Left lobe of liver (tissue), 2 donors: ENCODE results near the gene EVPLL. TPM values are rescaled to one million over a fixed set of nuclear protein-coding genes. Genes with fewer than 3 reads are reported as not detected.
"Not testable (repeated sequence)": the region's sequence is repeated elsewhere in the genome, so short reads cannot be mapped to it uniquely, and the experiment has no call there.

ENCODE experiments used
- ATAC-seq: fragments of 200-7000 bp; cut with Tn5 transposase; one replicate; pipeline ENCODE4 v1.9.1; 2020; ENCODE audit warnings: mild to moderate bottlenecking, moderate library complexity
- DNase-seq: peaks from one replicate; pipeline ENCODE4 v3.0.0-alpha.2; 2020; ENCODE audit warnings: low spot score
- total RNA-seq: library from RNA; stranded (reverse); gene quantifications from one replicate; pipeline ENCODE4 v1.2.1, GENCODE V29; 2021
- donor health status: DM: no; HTN: no; CAD: no; lungs with moderate emphysema.
- donor health status: DM: no; HTN: yes; CAD: no.

Gene EVPLL
- 2.2 TPM for total RNA-seq

DNA sequence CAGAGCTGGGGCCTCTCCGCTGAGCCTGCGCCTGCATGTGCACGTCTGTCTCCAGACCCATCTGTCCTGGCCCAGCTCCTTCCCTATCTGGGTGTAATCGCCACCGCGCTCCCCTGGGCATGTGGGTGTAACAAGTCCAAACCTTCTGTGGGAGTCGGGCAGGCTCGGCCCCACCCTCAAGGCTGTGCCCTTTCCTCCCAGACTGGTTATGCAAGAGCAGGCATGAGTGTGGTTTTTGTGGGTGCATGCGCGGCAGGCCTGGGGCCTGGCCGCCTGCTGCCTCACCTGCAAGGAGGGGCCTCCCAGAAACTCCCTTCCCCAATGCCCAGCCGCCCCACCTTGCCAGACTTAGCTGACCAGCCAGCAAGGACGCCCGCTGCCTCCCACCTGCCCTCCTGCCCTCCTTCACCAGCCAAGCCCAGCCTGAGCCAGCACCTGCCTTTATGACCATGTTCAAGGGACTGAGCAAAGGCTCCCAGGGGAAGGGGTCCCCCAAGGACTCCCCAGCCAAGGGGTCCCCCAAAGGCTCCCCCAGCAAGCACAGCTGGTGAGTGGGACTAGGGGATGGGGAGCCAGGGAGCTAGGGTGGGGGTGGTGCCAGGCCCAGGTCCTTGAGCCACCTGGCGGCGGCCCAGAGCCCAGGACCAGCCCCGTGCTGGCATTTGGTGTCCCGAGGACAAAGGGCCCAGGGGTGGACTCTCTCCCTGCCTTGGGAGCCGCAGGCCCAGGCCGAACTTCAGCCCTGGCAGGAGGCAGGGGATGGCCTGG is at the start of gene EVPLL:
EVPLL (plus strand) TSS at position 342 of the 768 bp plus-strand sequence. CDS start 3,160 bp downstream, outside the sequence.
- peak; percentile 85 for ATAC-seq

DNA sequence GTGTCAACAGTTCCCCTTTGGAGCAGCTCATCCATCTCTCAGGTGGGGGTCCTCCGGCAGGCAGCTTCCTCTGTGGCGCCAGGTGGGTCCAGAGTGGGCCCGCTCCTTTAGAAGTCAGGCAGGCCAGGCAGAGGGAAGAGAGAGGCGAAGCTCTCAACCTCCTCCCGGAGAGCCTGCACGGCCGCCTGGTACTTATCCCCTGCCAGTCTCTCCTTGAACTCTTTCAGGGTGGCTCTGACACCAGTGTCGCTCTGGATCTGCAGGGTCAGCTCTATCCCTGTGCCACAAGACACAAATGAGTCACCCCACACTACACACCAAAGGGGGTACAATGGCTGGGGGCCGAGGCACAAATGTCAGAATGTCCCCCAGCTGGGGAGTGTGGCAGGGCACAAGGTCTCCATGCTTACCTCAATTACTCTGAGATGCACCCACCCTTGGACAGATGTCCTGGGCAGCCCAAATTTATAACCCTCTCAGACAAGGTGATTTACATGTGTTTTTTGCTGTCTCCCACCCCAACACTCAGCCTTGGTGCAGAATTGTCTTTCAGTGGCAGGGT is 48.9 kb upstream of the EVPLL start:
- DNase-seq (no peak), ATAC-seq (no peak)

More for the DNA sequence above, at the start of gene EVPLL:
- DNase-seq, result peak; percentile 94

DNA sequence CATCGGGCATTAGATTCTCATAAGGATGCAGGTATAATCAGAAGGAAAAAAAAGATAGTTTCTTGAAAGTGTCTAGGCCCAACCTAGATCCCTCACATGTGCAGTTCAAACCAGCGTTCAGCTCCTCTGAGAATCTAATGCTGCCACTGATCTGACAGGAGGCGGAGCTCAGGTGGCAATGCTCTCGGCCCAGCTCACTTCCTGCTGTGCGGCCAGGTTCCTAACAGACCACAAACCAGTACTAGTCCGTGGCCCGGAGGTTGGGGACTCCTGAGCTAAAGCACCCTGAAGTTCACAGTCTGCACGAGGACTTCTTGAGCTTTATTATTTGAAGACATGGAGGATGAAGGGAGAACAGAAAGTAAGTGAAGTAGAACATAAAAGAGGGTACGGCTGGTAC is 45.7 kb upstream of the EVPLL start:
- DNase-seq (no peak), ATAC-seq (no peak)

DNA sequence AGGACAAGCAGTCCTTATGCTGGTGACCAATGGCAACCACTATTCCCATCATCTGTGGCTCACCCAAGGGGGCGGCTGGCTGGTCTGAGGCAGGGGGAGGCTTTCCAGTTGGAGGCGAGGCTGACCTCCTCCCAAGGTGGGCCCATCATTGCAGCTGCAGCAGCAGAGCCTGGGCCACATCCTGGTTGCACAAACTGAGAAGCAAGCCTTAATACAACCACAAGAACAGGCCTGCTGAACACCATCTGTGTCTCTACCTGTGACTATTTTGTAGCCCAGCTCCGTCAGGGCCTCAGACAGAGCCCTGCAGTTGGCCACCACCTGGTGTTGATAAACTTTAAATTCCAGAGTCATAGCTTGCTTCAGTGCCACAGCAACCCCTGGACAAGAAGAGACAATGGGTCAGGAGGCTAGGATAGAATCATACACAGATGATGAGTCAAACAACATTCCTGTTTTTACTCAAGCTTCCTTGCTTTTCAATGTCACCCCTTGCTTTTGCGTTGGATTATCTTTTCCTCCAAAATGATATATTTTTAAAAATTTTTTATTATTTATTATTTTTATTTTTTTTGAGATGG is 44.6 kb upstream of the EVPLL start:
- ATAC-seq (no peak), DNase-seq (no peak)

DNA sequence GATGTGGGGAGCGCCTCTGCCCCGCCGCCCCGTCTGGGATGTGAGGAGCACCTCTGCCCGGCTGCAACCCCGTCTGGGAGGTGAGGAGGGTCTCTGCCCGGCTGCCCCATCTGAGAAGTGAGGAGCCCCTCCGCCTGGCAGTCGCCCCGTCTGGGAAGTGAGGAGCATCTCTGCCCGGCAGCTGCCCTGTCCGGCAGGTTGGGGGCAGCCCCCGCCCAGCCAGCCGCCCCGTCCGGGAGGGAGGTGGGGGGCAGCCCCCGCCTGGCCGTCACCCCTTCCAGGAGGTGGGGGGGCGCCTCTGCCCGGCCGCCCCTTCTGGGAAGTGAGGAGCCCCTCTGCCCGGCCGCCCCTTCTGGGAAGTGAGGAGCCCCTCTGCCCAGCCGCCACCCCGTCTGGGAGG is 39.4 kb upstream of the EVPLL start:
- DNase-seq, ATAC-seq: not testable (repeated sequence)

DNA sequence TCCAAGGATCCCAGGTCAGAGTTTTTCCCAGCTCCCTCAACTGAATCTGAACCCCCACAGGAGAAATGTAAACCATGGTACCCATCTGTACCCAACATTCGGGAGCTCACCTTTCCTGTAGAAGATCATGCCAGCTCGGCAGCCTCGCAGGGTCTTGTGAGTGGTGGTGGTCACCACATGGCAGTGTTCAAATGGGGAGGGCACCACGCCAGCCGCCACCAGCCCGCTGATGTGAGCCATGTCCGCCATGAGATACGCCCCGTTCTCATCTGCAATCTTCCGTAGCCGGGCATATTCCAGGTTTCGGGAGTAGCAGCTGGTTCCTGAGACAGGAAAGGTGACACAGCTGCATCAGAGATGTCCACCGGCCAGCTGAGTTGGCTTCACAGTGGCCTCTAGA is 37.6 kb upstream of the EVPLL start:
- ATAC-seq, result no peak
- no peak for DNase-seq

DNA sequence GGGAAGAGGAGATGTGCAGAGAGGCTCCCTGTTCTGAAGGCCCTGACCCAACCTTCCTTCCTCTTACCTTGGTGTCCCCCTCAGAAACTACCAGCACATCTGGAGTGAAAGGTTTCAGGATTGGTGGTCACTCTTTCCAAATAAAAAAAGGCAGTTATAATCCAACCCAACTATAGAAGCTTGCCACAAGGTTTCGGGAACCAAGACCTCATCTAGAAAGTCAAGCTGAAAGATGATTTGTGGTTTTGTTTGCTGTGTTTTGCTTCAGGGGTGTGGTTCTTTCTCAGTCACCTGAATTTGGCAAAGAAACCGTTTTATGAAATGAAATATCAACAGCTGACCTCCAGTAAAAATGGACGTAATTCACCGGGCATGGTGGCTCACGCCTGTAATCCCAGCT is 33.6 kb upstream of the EVPLL start:
- DNase-seq (no peak), ATAC-seq (no peak)

DNA sequence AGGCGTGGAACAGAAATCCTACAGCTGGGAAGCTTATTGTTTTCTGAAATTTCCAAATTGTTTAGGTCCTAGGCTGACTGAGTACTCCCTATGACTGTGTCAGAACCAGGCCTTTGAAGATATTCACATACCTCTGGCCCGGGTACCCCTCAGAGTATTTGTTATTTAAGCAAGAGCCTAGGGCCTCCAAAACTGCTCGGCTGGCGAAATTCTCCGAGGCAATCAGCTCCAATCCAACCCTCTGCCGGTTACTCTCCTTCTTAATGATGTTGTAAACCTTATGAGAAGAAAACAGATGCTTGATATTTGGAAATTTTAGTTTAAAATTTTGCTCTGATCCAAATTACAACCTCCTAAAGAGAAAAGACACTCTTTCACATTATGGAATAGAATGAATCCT is 24.0 kb upstream of the EVPLL start:
- no peak for DNase-seq
- ATAC-seq, result no peak

DNA sequence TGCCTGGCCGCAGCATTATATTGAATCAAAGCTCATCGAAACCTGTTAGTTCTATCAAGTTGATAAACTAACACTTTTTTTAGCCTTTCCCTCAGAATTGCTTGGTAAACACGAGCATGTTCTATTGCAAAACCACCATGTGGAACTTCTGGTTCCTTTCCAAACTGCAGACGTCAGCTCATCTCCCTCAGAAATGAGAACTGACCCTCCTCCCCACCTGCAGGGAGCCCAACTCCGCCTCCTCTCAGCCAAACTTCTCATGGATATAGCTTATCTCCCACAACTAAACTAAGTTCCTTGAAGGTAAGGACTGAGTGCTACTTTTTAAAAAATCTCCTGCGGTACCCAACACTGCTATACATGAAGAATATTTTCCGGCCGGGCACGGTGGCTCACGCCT is 21.0 kb upstream of the EVPLL start:
- ATAC-seq (peak; percentile 75), DNase-seq (peak; percentile 87)

DNA sequence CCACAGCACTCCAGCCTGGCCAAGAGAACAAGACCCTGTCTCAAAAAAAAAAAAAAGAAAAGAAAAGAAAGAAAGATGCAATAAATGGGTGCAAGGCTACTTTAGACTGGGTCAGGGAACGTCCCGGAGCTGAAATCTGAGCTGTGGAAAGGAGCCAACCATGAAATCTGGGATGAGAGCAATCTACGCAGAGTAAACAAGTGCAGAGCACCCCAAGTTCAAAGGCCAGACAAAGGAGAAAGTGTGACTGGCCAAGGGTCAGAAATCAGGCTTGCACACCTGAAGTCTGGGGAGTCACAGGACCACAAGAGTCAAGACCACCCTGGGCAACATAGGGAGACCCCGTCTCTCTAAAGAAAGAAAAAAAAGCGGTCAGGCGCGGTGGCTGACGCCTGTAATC is 17.1 kb upstream of the EVPLL start:
- peak; percentile 5 for ATAC-seq
- peak; percentile 80 for DNase-seq

DNA sequence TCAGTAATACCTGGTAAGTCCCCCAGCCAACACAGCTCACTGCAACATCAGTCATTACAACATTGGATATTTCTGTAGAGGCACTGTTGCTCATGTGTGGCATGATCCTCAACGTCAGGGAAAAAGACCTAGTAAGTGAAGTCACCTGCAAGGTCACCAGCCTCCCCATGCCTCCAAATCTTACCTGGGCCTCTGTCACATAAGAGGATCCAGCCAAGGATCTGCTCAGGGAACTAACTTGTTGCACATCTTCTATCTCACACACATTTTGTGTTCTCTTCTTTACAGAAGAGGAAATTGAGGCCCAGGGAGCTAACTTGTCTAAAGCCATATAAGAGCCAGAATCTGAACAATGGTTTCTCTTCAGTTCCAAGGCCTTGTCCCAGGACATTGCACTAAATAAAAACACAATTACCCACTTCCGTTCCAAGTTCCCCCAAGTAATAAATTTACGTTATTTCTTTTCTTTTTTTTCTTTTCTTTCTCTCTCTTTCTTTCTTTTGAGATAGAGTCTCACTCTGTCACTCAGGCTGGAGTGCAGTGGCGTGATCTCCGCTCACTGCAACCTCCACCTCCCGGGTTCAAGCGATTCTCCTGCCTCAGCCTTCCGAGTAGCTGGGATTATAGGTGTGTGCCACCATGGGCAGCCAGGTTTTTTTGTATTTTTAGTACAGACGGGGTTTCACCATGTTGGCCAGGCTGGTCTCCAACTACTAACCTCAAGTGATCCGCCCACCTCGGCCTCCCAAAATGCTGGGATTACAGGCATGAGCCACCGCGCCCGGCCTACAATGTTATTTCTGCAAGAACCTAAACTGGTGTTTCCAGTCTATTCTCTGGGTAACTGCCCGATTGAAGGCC is 15.5 kb upstream of the EVPLL start:
- DNase-seq (no peak), ATAC-seq (no peak)

DNA sequence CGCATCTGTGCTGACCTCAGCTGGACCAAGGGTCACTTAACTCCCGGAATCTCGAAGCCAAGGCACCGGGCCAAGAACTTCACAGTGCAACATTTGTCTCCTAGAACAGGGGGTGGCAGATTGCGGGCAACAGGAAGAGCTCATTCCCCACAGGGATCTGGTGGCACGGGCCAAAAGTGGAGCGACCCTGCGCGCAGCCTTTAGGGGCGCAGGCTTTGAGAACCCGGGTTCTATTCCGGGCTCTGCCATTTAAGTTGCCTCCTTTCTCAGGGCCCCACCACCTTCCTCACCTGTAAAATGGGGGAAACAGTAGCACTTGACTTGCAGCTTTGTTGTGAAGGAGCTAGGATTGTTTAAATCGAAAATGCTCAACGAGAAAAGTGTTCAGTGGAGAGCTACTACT is 14.9 kb upstream of the EVPLL start:
- peak; percentile 65 for ATAC-seq

DNA sequence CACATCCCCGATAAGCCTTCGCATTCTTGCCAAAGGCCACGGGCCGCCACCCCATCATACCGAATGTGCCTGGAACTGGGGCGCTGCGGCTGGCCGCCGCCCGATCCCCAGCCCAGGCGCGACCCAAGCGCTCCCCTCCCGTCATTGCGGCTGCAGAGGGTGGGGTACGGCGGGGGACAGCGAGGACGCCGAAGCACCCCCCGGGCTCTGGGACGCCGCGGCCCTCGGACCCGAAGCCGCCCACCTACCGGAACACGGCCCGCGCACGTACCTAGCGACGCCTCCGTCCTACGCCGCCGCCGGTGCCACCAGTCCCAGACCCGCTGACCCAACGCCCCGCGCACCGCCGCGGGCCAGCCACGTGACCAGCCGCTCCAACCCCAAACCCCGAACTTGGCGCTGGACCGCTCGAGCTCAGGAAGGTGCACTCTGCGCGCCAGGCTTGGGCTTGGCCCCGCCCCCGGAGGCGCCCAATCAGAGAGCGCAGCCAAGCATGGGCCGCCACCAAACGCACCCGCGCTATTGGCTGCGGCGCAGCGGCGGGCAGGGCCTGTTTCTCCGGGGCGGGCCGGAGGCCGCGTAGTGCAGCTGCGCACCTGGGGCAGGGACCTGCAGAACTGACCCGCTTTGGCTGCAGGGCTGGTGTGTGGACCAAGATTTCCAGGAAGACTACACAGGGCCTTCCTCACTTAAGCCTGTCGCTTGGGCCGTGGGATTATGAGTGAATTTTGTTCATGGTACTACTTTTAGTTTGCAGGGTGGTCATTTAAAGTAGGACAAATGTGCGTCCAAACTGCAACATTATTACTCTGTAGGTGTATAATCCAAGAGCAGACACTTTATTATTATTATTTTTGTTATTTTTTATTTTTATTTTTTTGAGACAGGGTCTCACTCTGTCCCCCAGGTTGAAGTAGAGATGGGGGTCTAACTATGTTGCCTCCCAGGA is 14.2 kb upstream of the EVPLL start, which contains the start of gene SHMT1:
SHMT1 (minus strand) TSS at position 450 of the 949 bp plus-strand sequence. CDS start 7,569 bp downstream, outside the sequence.
- ATAC-seq (peak; percentile 87), DNase-seq (peak; percentile 99)

More for the DNA sequence above, 14.9 kb upstream of the EVPLL start:
- peak; percentile 97 for DNase-seq

DNA sequence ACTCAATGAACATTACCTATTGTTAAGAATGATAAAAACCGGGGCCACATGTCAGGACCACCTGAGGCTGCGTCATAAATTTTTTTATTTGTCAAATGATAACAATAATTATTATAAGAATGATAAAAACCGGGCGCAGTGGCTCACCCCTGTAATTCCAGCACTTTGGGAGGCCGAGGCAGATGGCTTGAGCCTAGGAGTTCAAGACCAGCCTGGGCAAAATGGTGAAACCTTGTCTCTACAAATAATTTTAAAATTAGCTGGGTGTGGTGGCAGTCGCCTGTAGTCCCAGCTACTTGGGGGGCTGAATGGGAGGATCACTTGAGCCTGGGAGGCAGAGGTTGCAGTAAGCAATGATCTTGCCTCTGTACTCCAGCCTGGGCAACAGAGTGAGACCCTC is 13.4 kb upstream of the EVPLL start:
- DNase-seq (no peak), ATAC-seq (no peak)

DNA sequence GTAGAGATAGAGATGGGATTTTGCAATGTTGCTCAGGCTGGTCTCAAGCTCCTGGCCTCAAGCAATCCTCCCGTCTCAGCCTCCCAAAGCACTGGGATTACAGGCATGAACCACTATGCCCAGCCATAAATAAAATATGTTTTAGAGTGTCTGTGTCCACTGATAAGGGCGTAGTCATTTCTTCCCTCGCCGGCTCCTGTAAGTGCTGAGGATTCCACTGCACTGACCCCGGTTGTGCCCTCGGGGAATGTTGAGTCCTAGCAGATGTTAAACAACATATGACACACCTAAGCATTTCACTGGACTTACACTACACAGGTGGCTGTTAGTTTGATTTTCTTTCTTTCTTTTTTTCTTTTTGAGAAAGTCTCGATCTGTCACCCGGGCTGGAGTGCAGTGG is 8.6 kb upstream of the EVPLL start:
- ATAC-seq (no peak), DNase-seq (no peak)

DNA sequence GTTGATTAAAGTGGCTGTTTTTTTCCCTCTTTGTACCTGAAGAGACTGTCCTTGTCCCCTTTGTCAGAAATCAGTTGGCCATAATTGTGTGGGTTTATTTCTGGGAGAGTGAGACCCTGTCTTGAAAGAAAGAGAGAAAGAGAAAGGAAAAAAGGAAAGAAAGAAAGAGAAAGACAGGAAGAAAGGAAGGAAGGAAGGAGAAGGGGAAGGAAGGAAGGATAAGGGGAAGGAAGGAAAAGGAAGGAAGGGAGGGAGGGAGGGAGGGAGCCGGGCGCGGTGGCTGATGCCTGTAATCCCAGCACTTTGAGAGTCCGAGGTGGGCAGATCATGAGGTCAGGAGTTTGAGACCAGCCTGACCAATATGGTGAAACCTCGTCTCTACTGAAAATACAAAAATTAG is 6.8 kb upstream of the EVPLL start:
- no peak for DNase-seq

DNA sequence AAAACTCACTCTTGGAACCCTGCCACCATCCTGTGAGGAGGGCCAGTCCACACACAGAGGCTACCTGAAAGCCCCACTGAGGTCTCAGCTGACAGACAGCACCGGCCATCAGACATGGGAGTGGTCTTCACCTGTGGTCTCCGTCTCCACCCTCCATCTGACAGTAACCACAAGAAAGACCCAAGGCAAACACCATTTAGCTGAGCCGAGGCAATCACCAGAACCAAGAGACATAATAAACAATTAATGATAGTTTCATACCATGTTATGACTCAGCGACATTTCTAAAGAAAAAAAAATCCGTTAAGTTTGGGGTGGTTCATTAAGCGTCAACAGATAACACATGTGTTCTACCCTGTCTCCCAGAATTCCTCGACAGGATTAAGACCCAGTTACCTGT is 6.1 kb upstream of the EVPLL start:
- ATAC-seq (no peak), DNase-seq (no peak)

More for the DNA sequence above, 6.8 kb upstream of the EVPLL start:
- no peak for ATAC-seq

DNA sequence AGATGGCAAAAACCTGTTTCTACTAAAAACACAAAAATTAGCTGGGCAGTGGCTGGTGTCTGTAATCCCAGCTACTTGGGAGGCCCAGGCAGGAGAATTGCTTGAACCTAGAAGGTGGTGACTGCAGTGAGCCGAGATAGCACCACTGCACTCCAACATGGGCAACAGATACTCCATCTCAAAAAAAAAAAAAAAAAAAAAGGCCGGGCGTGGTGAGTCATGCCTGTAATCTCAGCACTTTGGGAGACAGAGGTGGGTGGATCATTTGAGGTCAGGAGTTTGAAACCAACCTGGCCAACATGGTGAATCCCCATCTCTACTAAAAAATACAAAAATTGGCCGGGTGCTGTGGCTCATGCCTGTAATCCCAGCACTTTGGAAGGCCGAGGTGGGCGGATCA is 4.4 kb upstream of the EVPLL start:
- DNase-seq, ATAC-seq: not testable (repeated sequence)

DNA sequence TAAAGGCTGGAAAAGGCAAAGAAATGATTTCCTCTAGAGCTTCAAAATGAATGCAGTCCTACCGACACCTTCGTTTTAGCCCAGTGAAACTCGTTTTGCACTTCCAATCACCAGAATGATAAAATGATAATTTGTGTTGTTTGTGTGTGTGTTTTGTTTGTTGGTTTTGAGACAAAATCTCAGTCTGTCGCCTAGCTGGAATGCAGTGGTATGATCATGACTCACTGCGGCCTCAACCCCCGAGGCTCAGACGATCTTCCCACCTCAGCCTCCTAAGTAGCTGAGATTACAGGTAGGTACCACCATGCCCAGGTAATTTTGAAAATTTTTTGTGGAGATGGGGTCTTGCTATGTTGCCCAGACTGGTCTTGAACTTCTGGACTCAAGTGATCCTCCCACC is 3.4 kb upstream of the EVPLL start:
- DNase-seq, result no peak
- ATAC-seq, result no peak

DNA sequence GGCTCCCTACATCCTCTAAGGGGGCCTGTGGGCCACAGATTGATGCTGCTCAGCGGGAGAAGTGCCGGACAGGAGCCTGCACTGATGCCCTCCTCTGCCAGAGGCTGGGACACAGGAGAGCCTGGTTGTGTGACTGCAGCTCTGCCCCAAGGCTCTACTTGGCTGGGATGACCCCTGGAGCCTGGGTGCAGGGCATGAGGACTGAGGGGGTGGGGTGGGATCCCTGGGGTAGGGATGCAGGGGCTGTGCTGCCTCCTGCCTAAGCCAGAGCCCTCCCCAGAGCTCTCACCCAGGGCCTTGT is 577 bp downstream of the EVPLL start:
- ATAC-seq, result no peak
- no peak for DNase-seq
